ENCODE data around the gene TTLL11. TPM values are rescaled to one million over a fixed set of nuclear protein-coding genes. Genes with fewer than 3 reads are reported as not detected.

The TTLL11 gene
- total RNA-seq, 1 experiment from 2014 or later: 1.5 TPM

GRCh38 chr9:122031157-122031556 lies 62.0 kb downstream of the TTLL11 start:
- no peak overlapping the region for H2BK5ac ChIP-seq (ENCODE audit: insufficient read length, low read length)
- H3K27ac Mint-ChIP-seq: no peak overlapping the region
- H3K27ac ChIP-seq (ENCODE audit: insufficient read length, low read depth, low read length): no peak overlapping the region
- H3K79me2 ChIP-seq (ENCODE audit: insufficient read depth, low read length): no peaks in the 10 kb centered on the region
- peaks cover 3% of the 10 kb centered on the region; the same call in 1 of the 2 replicates for H3K4me1 ChIP-seq (ENCODE audit: insufficient read depth, low read length)
- H3K27me3 ChIP-seq (ENCODE audit: insufficient read depth, low read length): no peaks in the 10 kb centered on the region
- H3K9ac ChIP-seq (ENCODE audit: extremely low read depth, insufficient read length, low read length): no peak overlapping the region
- no peak overlapping the region for H3K4me2 ChIP-seq (ENCODE audit: insufficient read depth, insufficient read length, low read length)
- no peak for TF ChIP-seq CTCF (conservative IDR thresholded peaks at IDR 0.05)
- H3K18ac ChIP-seq (ENCODE audit: insufficient read length, low read depth, low read length): no peak overlapping the region
- no peaks in the 10 kb centered on the region for H3K9me3 ChIP-seq (ENCODE audit: control insufficient read depth, low read depth, low read length)
- no peak overlapping the region for H3K23ac ChIP-seq (ENCODE audit: insufficient read length, low read depth, low read length)
- H3T11ph ChIP-seq (ENCODE audit: low read length): no peak overlapping the region
- no peaks in the 10 kb centered on the region for H3K9me3 Mint-ChIP-seq
- WGBS (ENCODE audit: extremely low coverage, insufficient read length, low lambda C conversion rate): no CpG with 5 or more reads among the region's 10 CpGs
- H3K4ac ChIP-seq (ENCODE audit: low read depth, low read length): no peak overlapping the region
- no peak overlapping the region for H2BK12ac ChIP-seq (ENCODE audit: insufficient read length, low read depth, low read length)
- no peaks in the 10 kb centered on the region for H3K36me3 Mint-ChIP-seq (ENCODE audit: insufficient read depth in 1 of 3, low read depth in 3 of 3)
- no peak overlapping the region for H2AFZ ChIP-seq (ENCODE audit: low read length)
- H2BK20ac ChIP-seq (ENCODE audit: low read depth, low read length, poor library complexity, severe bottlenecking): no peak overlapping the region
- no peaks in the 10 kb centered on the region for H4K20me1 ChIP-seq (ENCODE audit: control insufficient read depth, insufficient read depth, insufficient read length)
- peaks cover 3% of the 10 kb centered on the region; the same call in 1 of the 2 replicates for H3K27me3 Mint-ChIP-seq (ENCODE audit: low read depth)
- H3K14ac ChIP-seq (ENCODE audit: insufficient read depth, low read length): no peak overlapping the region
- H3K4me1 Mint-ChIP-seq: peaks cover 16% of the 10 kb centered on the region in 2 experiments
- no peak overlapping the region for H2BK15ac ChIP-seq (ENCODE audit: low read depth, low read length)
- no peak overlapping the region for H3K56ac ChIP-seq (ENCODE audit: insufficient read length, low read depth, low read length)
- H3K23me2 ChIP-seq (ENCODE audit: insufficient read length, low read depth, low read length, poor library complexity, severe bottlenecking): no peaks in the 10 kb centered on the region
- H4K5ac ChIP-seq (ENCODE audit: insufficient read length, low read depth, low read length): no peak overlapping the region
- no peak overlapping the region for H2BK120ac ChIP-seq (ENCODE audit: low read depth, low read length, poor library complexity, severe bottlenecking)
- no peak for DNase-seq
- H3K79me1 ChIP-seq (ENCODE audit: insufficient read depth, low read depth, low read length, poor library complexity, severe bottlenecking): no peaks in the 10 kb centered on the region
- no peak overlapping the region for H4K91ac ChIP-seq (ENCODE audit: insufficient read length, low read depth, low read length)
- no peak overlapping the region for H3K4me3 Mint-ChIP-seq
- no peak overlapping the region for H4K8ac ChIP-seq (replicated peaks; ENCODE audit: insufficient read length, low read depth, low read length)
- no peak overlapping the region for H2AK5ac ChIP-seq (ENCODE audit: insufficient read length, low read length)

Measured in H9 (cell line).